ENCODE results near the gene CASZ1. TPM values are rescaled to one million over a fixed set of nuclear protein-coding genes. Genes with fewer than 3 reads are reported as not detected.
A peak's percentile ranks its signal among the peaks of the same experiment; 100 is the strongest.

Gene CASZ1
- total RNA-seq, 1 donor from 2014 or later, result 1.6 TPM

GRCh38 chr1:10623686-10624145 lies 172.7 kb downstream of the CASZ1 start:
- no peak for DNase-seq (ENCODE audit: low spot score in 2 of 2)
- no peak for FAIRE-seq

- no peak for FAIRE-seq
- no peak for DNase-seq (ENCODE audit: low spot score in 2 of 2)
Measured at GRCh38 chr1:10622910-10623685, 173.3 kb downstream of the CASZ1 start.

- FAIRE-seq, result no peak
Measured at GRCh38 chr1:10621906-10622305, 174.5 kb downstream of the CASZ1 start.

GRCh38 chr1:10620776-10621175 lies 175.7 kb downstream of the CASZ1 start:
- FAIRE-seq (no peak), DNase-seq (ENCODE audit: low spot score in 2 of 2) (peak in 1 of 2 donors; percentile 52)

More at GRCh38 chr1:10621906-10622305, 174.5 kb downstream of the CASZ1 start:
- DNase-seq (ENCODE audit: low spot score in 2 of 2), result no peak

GRCh38 chr1:10617931-10618885 lies 178.2 kb downstream of the CASZ1 start:
- no peak for FAIRE-seq
- DNase-seq (ENCODE audit: low spot score in 2 of 2), result no peak

GRCh38 chr1:10617318-10617717 lies 179.1 kb downstream of the CASZ1 start:
- no peak for DNase-seq (ENCODE audit: low spot score in 2 of 2)
- no peak for FAIRE-seq

GRCh38 chr1:10616696-10617095 lies 179.8 kb downstream of the CASZ1 start:
- no peak for FAIRE-seq
- DNase-seq (ENCODE audit: low spot score in 2 of 2), result no peak

- FAIRE-seq (no peak), DNase-seq (ENCODE audit: low spot score in 2 of 2) (no peak)
Measured at GRCh38 chr1:10615932-10616671, 180.3 kb downstream of the CASZ1 start.

GRCh38 chr1:10615332-10615731 lies 181.1 kb downstream of the CASZ1 start:
- FAIRE-seq (no peak), DNase-seq (ENCODE audit: low spot score in 2 of 2) (no peak)

- FAIRE-seq, result no peak
- DNase-seq (ENCODE audit: low spot score in 2 of 2), result no peak
Measured at GRCh38 chr1:10614377-10615225, 181.8 kb downstream of the CASZ1 start.

- FAIRE-seq (no peak), DNase-seq (ENCODE audit: low spot score in 2 of 2) (no peak)
Measured at GRCh38 chr1:10613861-10614260, 182.6 kb downstream of the CASZ1 start.

- no peak for DNase-seq (ENCODE audit: low spot score in 2 of 2)
- no peak for FAIRE-seq
Measured at GRCh38 chr1:10613340-10613739, 183.1 kb downstream of the CASZ1 start.

- FAIRE-seq, result no peak
- DNase-seq (ENCODE audit: low spot score in 2 of 2), result no peak
Measured at GRCh38 chr1:10612436-10613160, 183.8 kb downstream of the CASZ1 start.

- no peak for FAIRE-seq
- no peak for DNase-seq (ENCODE audit: low spot score in 2 of 2)
Measured at GRCh38 chr1:10610901-10611600, 185.4 kb downstream of the CASZ1 start.

- FAIRE-seq, result no peak
Measured at GRCh38 chr1:10608690-10609089, 187.8 kb downstream of the CASZ1 start.

GRCh38 chr1:10607228-10607627 lies 189.2 kb downstream of the CASZ1 start:
- FAIRE-seq, result no peak
- DNase-seq (ENCODE audit: low spot score in 2 of 2), result no peak

More at GRCh38 chr1:10608690-10609089, 187.8 kb downstream of the CASZ1 start:
- DNase-seq (ENCODE audit: low spot score in 2 of 2), result no peak

GRCh38 chr1:10606064-10606463 lies 190.4 kb downstream of the CASZ1 start:
- no peak for FAIRE-seq
- no peak for DNase-seq (ENCODE audit: low spot score in 2 of 2)

- FAIRE-seq, result no peak
- DNase-seq (ENCODE audit: low spot score in 2 of 2), result no peak
Measured at GRCh38 chr1:10604966-10605365, 191.5 kb downstream of the CASZ1 start.

Measured in frontal cortex (tissue), 4 donors.